Heart left ventricle (tissue), 13 donors: Measurements from ENCODE around the gene RNH1.

Experiments
- CTCF ChIP-seq, 12 donors: fragments of 200-600 bp; sonication (generic) in 4 of 12; IDR thresholded peaks; one replicate each; pipeline versions ENCODE4 v1.5.0 to v1.8.0; 2018 to 2022; ENCODE audit warnings: antibody characterized with exemption in 12 of 12, mild to moderate bottlenecking in 5 of 12
- POLR2A ChIP-seq, 2 donors: fragments of 450-650 bp; IDR thresholded peaks; one replicate each; pipeline ENCODE4 v1.6.1; 2017; ENCODE audit warnings: antibody characterized with exemption in 2 of 2, mild to moderate bottlenecking in 2 of 2, moderate library complexity in 2 of 2
- donor health status: ischemic (EF 13 %, LVEDD 7.1; RV severe dilation, severe dysfunction).
- donor health status: DM: no; HTN: yes; CAD: no.
- donor health status: DM: no; HTN: no; CAD: no.
- donor health status: ischemic (EF 25% LVEDD 6.9; RV normal size, moderate dysfunction).
- donor health status: ischemic (EF 25% LVEDD 5.7; RV mildly dilated, moderate dysfunction).
- donor health status: ischemic (EF 35%, LVEDD 5.7; RV mildly dilated, moderate dysfunction).
- donor health status: nonischemic (EF 11% LVEDD 7.7; RV severe dilation, severe dysfunction).
- donor health status: DM: yes; HTN: yes; CAD: no.
- donor health status: PGD.
- donor health status: ischemic (EF 29% LVEDD 5.4; RV normal size, mild dysfunction).
- donor health status: nonischemic (EF 23%, LVEDD 6.1; RV moderate dilation, normal function).

- no peak for TF ChIP-seq POLR2A (IDR thresholded peaks at IDR 0.05)
- no peak for TF ChIP-seq CTCF (IDR thresholded peaks at IDR 0.05)
Observed at GRCh38 chr11:491358-491757, 15.7 kb downstream of the RNH1 start.
